H9 (cell line): ENCODE data around the gene HMGXB4. TPM values are rescaled to one million over a fixed set of nuclear protein-coding genes. Genes with fewer than 3 reads are reported as not detected.

Experiments used
- DNase-seq: peaks from one replicate; pipeline ENCODE4 v3.0.0-alpha.2; 2017
- H2AFZ ChIP-seq: one replicate; pipeline ENCODE4 v1.6.1; 2013; ENCODE audit warnings: mild to moderate bottlenecking, low read length, control low read depth, moderate library complexity
- H2AK5ac ChIP-seq: 2 replicates; pipeline ENCODE4 v1.6.1; 2013; ENCODE audit warnings: low read length, control low read depth, mixed read lengths; ENCODE audit not compliant: insufficient read length
- H2BK120ac ChIP-seq: one replicate; pipeline ENCODE4 v1.6.1; 2013; ENCODE audit warnings: low read depth, mild to moderate bottlenecking, low read length, control low read depth, inconsistent platforms; ENCODE audit not compliant: poor library complexity, severe bottlenecking
- H2BK12ac ChIP-seq: 2 replicates; pipeline ENCODE4 v1.6.1; 2013; ENCODE audit warnings: low read length, control low read depth, mixed read lengths, low read depth; ENCODE audit not compliant: insufficient read length
- H2BK15ac ChIP-seq: 2 replicates; pipeline ENCODE4 v1.6.1; 2013; ENCODE audit warnings: low read depth, low read length, control low read depth
- H2BK20ac ChIP-seq: one replicate; pipeline ENCODE4 v1.6.1; 2013; ENCODE audit warnings: low read depth, mild to moderate bottlenecking, low read length, control low read depth, inconsistent platforms; ENCODE audit not compliant: poor library complexity, severe bottlenecking
- H2BK5ac ChIP-seq: 2 replicates; pipeline ENCODE4 v1.6.1; 2013; ENCODE audit warnings: low read length, control low read depth, mixed read lengths; ENCODE audit not compliant: insufficient read length
- H3K14ac ChIP-seq: 2 replicates; pipeline ENCODE4 v1.6.1; 2013; ENCODE audit warnings: low read length, control low read depth; ENCODE audit not compliant: insufficient read depth
- H3K18ac ChIP-seq: 2 replicates; pipeline ENCODE4 v1.6.1; 2013; ENCODE audit warnings: low read depth, mild to moderate bottlenecking, mixed read lengths, low read length, control low read depth; ENCODE audit not compliant: insufficient read length
- H3K23ac ChIP-seq: 2 replicates; pipeline ENCODE4 v1.6.1; 2013; ENCODE audit warnings: low read length, control low read depth, mixed read lengths, low read depth; ENCODE audit not compliant: insufficient read length
- H3K23me2 ChIP-seq: 2 replicates; pipeline ENCODE4 v1.6.1; 2013; ENCODE audit warnings: low read depth, mild to moderate bottlenecking, mixed read lengths, low read length, control low read depth; ENCODE audit not compliant: insufficient read length, poor library complexity, severe bottlenecking
- H3K27ac ChIP-seq: 2 replicates; pipeline ENCODE4 v1.5.1; 2013; ENCODE audit warnings: low read length, control low read depth, mixed read lengths, low read depth; ENCODE audit not compliant: insufficient read length
- H3K27me3 ChIP-seq: 2 replicates; pipeline ENCODE4 v1.6.1; 2013; ENCODE audit warnings: low read length, control low read depth, inconsistent platforms; ENCODE audit not compliant: insufficient read depth
- H3K4ac ChIP-seq: 2 replicates; pipeline ENCODE4 v1.6.1; 2013; ENCODE audit warnings: low read depth, mild to moderate bottlenecking, control low read depth, inconsistent platforms, low read length, moderate library complexity
- H3K4me1 ChIP-seq: 2 replicates; pipeline ENCODE4 v1.6.1; 2013; ENCODE audit warnings: low read length, control low read depth, inconsistent platforms; ENCODE audit not compliant: insufficient read depth
- H3K4me2 ChIP-seq: 2 replicates; pipeline ENCODE4 v1.6.1; 2013; ENCODE audit warnings: low read length, control low read depth, mixed read lengths; ENCODE audit not compliant: insufficient read length, insufficient read depth
- H3K56ac ChIP-seq: 2 replicates; pipeline ENCODE4 v1.6.1; 2013; ENCODE audit warnings: low read depth, mild to moderate bottlenecking, mixed read lengths, low read length, control low read depth; ENCODE audit not compliant: insufficient read length
- H3K79me1 ChIP-seq: 2 replicates; pipeline ENCODE4 v1.6.1; 2013; ENCODE audit warnings: low read depth, mild to moderate bottlenecking, moderate library complexity, low read length, control low read depth, inconsistent platforms; ENCODE audit not compliant: insufficient read depth, poor library complexity, severe bottlenecking
- H3K79me2 ChIP-seq: 2 replicates; pipeline ENCODE4 v1.6.1; 2013; ENCODE audit warnings: low read length, control low read depth, inconsistent platforms; ENCODE audit not compliant: insufficient read depth
- H3K9ac ChIP-seq: 2 replicates; pipeline ENCODE4 v1.6.1; 2013; ENCODE audit warnings: low read length, control low read depth, mixed read lengths; ENCODE audit not compliant: insufficient read length; ENCODE audit errors: extremely low read depth
- H3K9me3 ChIP-seq: one replicate; pipeline ENCODE4 v1.6.1; 2013; ENCODE audit warnings: low read depth, low read length, inconsistent platforms; ENCODE audit not compliant: control insufficient read depth
- H3T11ph ChIP-seq: one replicate; pipeline ENCODE4 v1.6.1; 2013; ENCODE audit warnings: mild to moderate bottlenecking, low read length, control low read depth, inconsistent platforms
- H4K20me1 ChIP-seq: one replicate; pipeline ENCODE4 v1.6.1; 2013; ENCODE audit not compliant: control insufficient read depth, insufficient read length, insufficient read depth
- H4K5ac ChIP-seq: 2 replicates; pipeline ENCODE4 v1.6.1; 2013; ENCODE audit warnings: low read depth, mild to moderate bottlenecking, mixed read lengths, low read length, control low read depth; ENCODE audit not compliant: insufficient read length
- H4K8ac ChIP-seq: replicated peaks from 2 replicates; pipeline ENCODE4 v1.6.1; 2013; ENCODE audit warnings: low read length, control low read depth, mixed read lengths, low read depth; ENCODE audit not compliant: insufficient read length
- H4K91ac ChIP-seq: 2 replicates; pipeline ENCODE4 v1.6.1; 2013; ENCODE audit warnings: low read depth, mild to moderate bottlenecking, moderate library complexity, mixed read lengths, low read length, control low read depth; ENCODE audit not compliant: insufficient read length
- H3K27ac Mint-ChIP-seq, 3 experiments: 2 replicates in 2 of 3; 3 replicates in 1 of 3; pipeline ENCODE4 v1.8.0; 2020 to 2021; ENCODE audit warnings: mixed read lengths in 3 of 3, mild to moderate bottlenecking in 1 of 3, moderate library complexity in 1 of 3
- H3K27me3 Mint-ChIP-seq: 2 replicates; pipeline ENCODE4 v1.8.0; 2021; ENCODE audit warnings: low read depth, mild to moderate bottlenecking, moderate library complexity, mixed read lengths
- H3K36me3 Mint-ChIP-seq, 3 experiments: 2 replicates in 2 of 3; 3 replicates in 1 of 3; pipeline ENCODE4 v1.8.0; 2020 to 2021; ENCODE audit warnings: low read depth in 3 of 3, mixed read lengths in 3 of 3; ENCODE audit not compliant: insufficient read depth in 1 of 3
- H3K4me1 Mint-ChIP-seq, 2 experiments: 2 replicates each; pipeline ENCODE4 v1.8.0; 2020; ENCODE audit warnings: mixed read lengths in 2 of 2
- H3K4me3 Mint-ChIP-seq, 2 experiments: 2 replicates in 1 of 2; 3 replicates in 1 of 2; pipeline ENCODE4 v1.8.0; 2020 to 2021; ENCODE audit warnings: mild to moderate bottlenecking in 2 of 2, mixed read lengths in 2 of 2, moderate library complexity in 1 of 2
- H3K9me3 Mint-ChIP-seq, 2 experiments: 2 replicates in 1 of 2; 3 replicates in 1 of 2; pipeline ENCODE4 v1.8.0; 2020; ENCODE audit warnings: mild to moderate bottlenecking in 2 of 2, mixed read lengths in 2 of 2, moderate library complexity in 1 of 2
- WGBS: extraction: QIAGEN DNeasy Blood & Tissue Kit; methylation state at CpG from one replicate; pipeline ENCODE4 v1.1.7; 2013; ENCODE audit warnings: missing lambda C conversion rate, low lambda C conversion rate, mixed read lengths; ENCODE audit not compliant: insufficient read length; ENCODE audit errors: extremely low coverage; 5-methylcytosine and 5-hydroxymethylcytosine counted together
- total RNA-seq: library from RNA; stranded (reverse); gene quantifications from 2 replicates; pipeline ENCODE4 v1.2.1, GENCODE V29; 2021
- TF ChIP-seq, protein P1 (sequence below): fragments of 200-600 bp; sonication (generic); conservative IDR thresholded peaks from 3 replicates; pipeline ENCODE4 v1.8.0; 2021; ENCODE audit warnings: antibody characterized with exemption, mild to moderate bottlenecking

The HMGXB4 gene
- total RNA-seq, 1 experiment from 2014 or later, result 33.5 TPM

- no CpG with 5 or more reads among the region's 10 CpGs for WGBS
- no peak overlapping the region for H4K91ac ChIP-seq
- no peaks in the 10 kb centered on the region for H3K9me3 ChIP-seq
- no peaks in the 10 kb centered on the region for H3K23me2 ChIP-seq
- H2BK120ac ChIP-seq, result no peak overlapping the region
- H3K79me2 ChIP-seq, result no peaks in the 10 kb centered on the region
- H3K14ac ChIP-seq, result no peak overlapping the region; the same call in 1 of the 2 replicates
- Mint-ChIP-seq H3K27me3 (no peaks in the 10 kb centered on the region), H3K9me3 (no peaks in the 10 kb centered on the region), H3K4me1 (no peaks in the 10 kb centered on the region), H3K4me3 (no peak overlapping the region), H3K27ac (no peak overlapping the region), H3K36me3 (peaks cover 4 to 35% (median 27%) of the 10 kb centered on the region in 3 experiments; a peak in 6 of 7 replicates)
- H3K79me1 ChIP-seq, result no peaks in the 10 kb centered on the region
- no peak overlapping the region for H2BK20ac ChIP-seq
- H4K20me1 ChIP-seq, result no peaks in the 10 kb centered on the region
- no peaks in the 10 kb centered on the region for H3K4me1 ChIP-seq
- H2BK12ac ChIP-seq, result no peak overlapping the region
- no peak overlapping the region for H3T11ph ChIP-seq
- no peak overlapping the region for H3K27ac ChIP-seq
- no peak overlapping the region for H3K18ac ChIP-seq
- H2BK15ac ChIP-seq, result no peak overlapping the region
- TF ChIP-seq, protein P1, sequence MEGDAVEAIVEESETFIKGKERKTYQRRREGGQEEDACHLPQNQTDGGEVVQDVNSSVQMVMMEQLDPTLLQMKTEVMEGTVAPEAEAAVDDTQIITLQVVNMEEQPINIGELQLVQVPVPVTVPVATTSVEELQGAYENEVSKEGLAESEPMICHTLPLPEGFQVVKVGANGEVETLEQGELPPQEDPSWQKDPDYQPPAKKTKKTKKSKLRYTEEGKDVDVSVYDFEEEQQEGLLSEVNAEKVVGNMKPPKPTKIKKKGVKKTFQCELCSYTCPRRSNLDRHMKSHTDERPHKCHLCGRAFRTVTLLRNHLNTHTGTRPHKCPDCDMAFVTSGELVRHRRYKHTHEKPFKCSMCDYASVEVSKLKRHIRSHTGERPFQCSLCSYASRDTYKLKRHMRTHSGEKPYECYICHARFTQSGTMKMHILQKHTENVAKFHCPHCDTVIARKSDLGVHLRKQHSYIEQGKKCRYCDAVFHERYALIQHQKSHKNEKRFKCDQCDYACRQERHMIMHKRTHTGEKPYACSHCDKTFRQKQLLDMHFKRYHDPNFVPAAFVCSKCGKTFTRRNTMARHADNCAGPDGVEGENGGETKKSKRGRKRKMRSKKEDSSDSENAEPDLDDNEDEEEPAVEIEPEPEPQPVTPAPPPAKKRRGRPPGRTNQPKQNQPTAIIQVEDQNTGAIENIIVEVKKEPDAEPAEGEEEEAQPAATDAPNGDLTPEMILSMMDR, result no peak
- H3K4me2 ChIP-seq, result no peak overlapping the region
- H2AK5ac ChIP-seq, result no peak overlapping the region
- no peak for DNase-seq
- H3K27me3 ChIP-seq, result no peaks in the 10 kb centered on the region
- no peak overlapping the region for H2AFZ ChIP-seq
- H4K8ac ChIP-seq, result no peak overlapping the region
- H4K5ac ChIP-seq, result no peak overlapping the region
- no peak overlapping the region for H3K23ac ChIP-seq
- H2BK5ac ChIP-seq, result no peak overlapping the region
- H3K9ac ChIP-seq, result no peak overlapping the region
- no peak overlapping the region for H3K56ac ChIP-seq
- no peak overlapping the region for H3K4ac ChIP-seq
Measured at GRCh38 chr22:35322126-35322525, 64.8 kb downstream of the HMGXB4 start.
